Measurements from ENCODE around the gene MISP3. TPM values are rescaled to one million over a fixed set of nuclear protein-coding genes. Genes with fewer than 3 reads are reported as not detected.

The MISP3 gene
- total and polyA plus RNA-seq, 11 donors: 3.5 to 28.7 (median 5.7) TPM

- peaks cover 0 to 25% (median 10%) of the 10 kb centered on the region in 12 donors for H3K4me1 ChIP-seq
- H3K36me3 ChIP-seq: no peaks in the 10 kb centered on the region
- DNase-seq (no peak), ATAC-seq (no peak)
- H3K27me3 ChIP-seq: peaks cover 0 to 7% (median 0%) of the 10 kb centered on the region in 9 donors
- intact Hi-C loops (cut with DNase I): no loop called here
- H3K4me3 ChIP-seq: no peak within 1 kb of the TSS
- H3K27ac ChIP-seq: no peak within 1 kb of the TSS
- no peaks in the 10 kb centered on the region for H3K9me3 ChIP-seq
- TF ChIP-seq CTCF (IDR thresholded peaks at IDR 0.05) (no peak), POLR2A (IDR thresholded peaks at IDR 0.05) (no peak)
- WGBS, 4 donors: 55 to 63% (median 59%) methylated on average over 18 to 24 of the region's 24 CpGs
These were observed 44.6 kb upstream of the MISP3 start, which contains the start of gene RLN3 for GRCh38 chr19:14027856-14028450. Gene RLN3, plus strand, starts transcription at chr19:14028148. Its CDS starts 57 bp downstream, at chr19:14028205.

- Histone ChIP-seq H3K36me3 (no peaks in the 10 kb centered on the region), H3K4me3 (no peak overlapping the region), H3K27me3 (peaks cover 0 to 7% (median 0%) of the 10 kb centered on the region in 9 donors), H3K9me3 (no peaks in the 10 kb centered on the region), H3K27ac (no peak overlapping the region), H3K4me1 (peaks cover 0 to 19% (median 6%) of the 10 kb centered on the region in 12 donors)
- ATAC-seq (no peak), DNase-seq (no peak)
- intact Hi-C loops (cut with DNase I): no loop called here
- TF ChIP-seq CTCF (IDR thresholded peaks at IDR 0.05): no peak
- no peak for TF ChIP-seq POLR2A (IDR thresholded peaks at IDR 0.05)
- WGBS, 4 donors: 64 to 72% (median 67%) methylated on average over 4 of the region's 4 CpGs
These were observed 43.7 kb upstream of the MISP3 start for GRCh38 chr19:14028901-14029300.

GRCh38 chr19:14030997-14031718, 41.4 kb upstream of the MISP3 start:
- Histone ChIP-seq H3K27ac (peak overlapping the region; percentile 76 to 97 (median 90)), H3K36me3 (no peaks in the 10 kb centered on the region), H3K4me3 (peak overlapping the region; percentile 60 to 85 (median 70)), H3K4me1 (peaks cover 0 to 17% (median 8%) of the 10 kb centered on the region in 12 donors), H3K27me3 (peaks cover 0 to 7% (median 0%) of the 10 kb centered on the region in 9 donors), H3K9me3 (no peaks in the 10 kb centered on the region)
- intact Hi-C loops (cut with DNase I): no loop called here
- no peak for TF ChIP-seq POLR2A (IDR thresholded peaks at IDR 0.05)
- no peak for TF ChIP-seq CTCF (IDR thresholded peaks at IDR 0.05)
- no peak for DNase-seq
- ATAC-seq: no peak
- 24 to 65% (median 30%) methylated on average over 7 to 20 of the region's 20 CpGs for WGBS, 4 donors

Data from heart left ventricle (tissue), 16 donors.